Transverse colon (tissue), 3 donors: ENCODE results near the gene CYP51A1.

Experiments
- EP300 ChIP-seq: sonication (generic); formaldehyde crosslinking; IDR thresholded peaks from one replicate; pipeline ENCODE4 v1.6.1; 2017; ENCODE audit warnings: antibody characterized with exemption, low read depth
- TF ChIP-seq, protein P1 (sequence below), 5 experiments: fragments of 200-600 bp in 3 of 5; fragments of 450-650 bp in 2 of 5; sonication (generic) in 3 of 5; IDR thresholded peaks; 1 replicate in 2 of 5; 2 replicates in 3 of 5; pipeline ENCODE4 v1.5.1; 2016 to 2017; ENCODE audit warnings: antibody characterized with exemption in 5 of 5, inconsistent platforms in 3 of 5, mild to moderate bottlenecking in 2 of 5, moderate library complexity in 1 of 5

DNA sequence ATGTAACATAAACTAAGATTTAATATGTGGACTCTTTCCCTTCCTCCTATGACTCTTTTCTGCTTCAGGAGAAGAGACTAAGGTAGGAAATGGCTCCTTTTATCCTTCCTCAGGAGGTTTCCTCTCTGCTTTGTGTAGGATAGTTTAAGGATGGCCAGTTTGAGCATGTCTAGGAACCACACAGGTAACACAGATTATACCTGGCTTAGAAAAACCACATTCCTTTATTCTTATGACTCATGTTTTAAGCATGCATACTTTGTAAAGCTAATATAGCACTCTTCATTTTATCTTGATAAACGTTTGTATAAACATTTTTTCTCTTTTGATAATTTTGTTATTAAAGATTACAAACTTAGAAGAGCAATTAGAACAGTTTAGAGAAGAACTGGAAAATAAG lies 57.8 kb downstream of the CYP51A1 start:
- no peak for TF ChIP-seq EP300
- TF ChIP-seq, protein P1, sequence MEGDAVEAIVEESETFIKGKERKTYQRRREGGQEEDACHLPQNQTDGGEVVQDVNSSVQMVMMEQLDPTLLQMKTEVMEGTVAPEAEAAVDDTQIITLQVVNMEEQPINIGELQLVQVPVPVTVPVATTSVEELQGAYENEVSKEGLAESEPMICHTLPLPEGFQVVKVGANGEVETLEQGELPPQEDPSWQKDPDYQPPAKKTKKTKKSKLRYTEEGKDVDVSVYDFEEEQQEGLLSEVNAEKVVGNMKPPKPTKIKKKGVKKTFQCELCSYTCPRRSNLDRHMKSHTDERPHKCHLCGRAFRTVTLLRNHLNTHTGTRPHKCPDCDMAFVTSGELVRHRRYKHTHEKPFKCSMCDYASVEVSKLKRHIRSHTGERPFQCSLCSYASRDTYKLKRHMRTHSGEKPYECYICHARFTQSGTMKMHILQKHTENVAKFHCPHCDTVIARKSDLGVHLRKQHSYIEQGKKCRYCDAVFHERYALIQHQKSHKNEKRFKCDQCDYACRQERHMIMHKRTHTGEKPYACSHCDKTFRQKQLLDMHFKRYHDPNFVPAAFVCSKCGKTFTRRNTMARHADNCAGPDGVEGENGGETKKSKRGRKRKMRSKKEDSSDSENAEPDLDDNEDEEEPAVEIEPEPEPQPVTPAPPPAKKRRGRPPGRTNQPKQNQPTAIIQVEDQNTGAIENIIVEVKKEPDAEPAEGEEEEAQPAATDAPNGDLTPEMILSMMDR (IDR thresholded peaks at IDR 0.05): no peak
